ENCODE results near the gene DGKB. TPM values are rescaled to one million over a fixed set of nuclear protein-coding genes. Genes with fewer than 3 reads are reported as not detected.

Gene DGKB
- total RNA-seq, 1 experiment from 2014 or later: not detected

DNA sequence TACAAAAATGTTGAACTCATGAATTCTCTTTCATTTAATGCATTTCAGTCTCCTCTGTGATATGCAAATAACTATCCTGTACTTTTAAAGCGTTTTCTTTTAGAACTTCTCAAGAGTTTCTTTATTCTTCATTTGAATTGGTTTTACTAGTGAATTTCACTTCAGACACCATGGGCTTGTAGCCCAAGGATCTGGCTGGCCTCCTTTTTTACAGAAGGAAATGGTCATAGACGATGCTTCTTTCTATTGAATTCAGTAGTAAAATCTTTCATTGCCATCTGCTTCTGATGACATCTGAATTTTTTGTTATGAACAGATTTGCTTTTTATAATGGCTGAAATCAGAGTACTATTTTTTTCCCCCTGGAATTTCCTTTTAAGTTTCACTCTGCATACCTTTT, 777.8 kb downstream of the DGKB start:
- H3K9me3 ChIP-seq (ENCODE audit: control insufficient read depth, insufficient read depth, low read depth, low read length): no peaks in the 10 kb centered on the region
- in situ Hi-C loops (cut with HindIII; ENCODE audit: low pct_unique_long_range_greater_than_20kb, low sequenced_read_pairs) (no loop called here), intact Hi-C loops (cut with micrococcal nuclease; ENCODE audit: unreplicated experiment) (no loop called here)
- H3K36me3 ChIP-seq (ENCODE audit: control insufficient read depth, insufficient read depth, low read length): no peaks in the 10 kb centered on the region
- H3K27me3 ChIP-seq (ENCODE audit: control insufficient read depth, insufficient read depth, low read length): no peaks in the 10 kb centered on the region
- H3K4me3 ChIP-seq (ENCODE audit: low read depth in 2 of 2, low read length in 2 of 2): no peak overlapping the region
- CTCF ChIA-PET: no interaction called here
- H3K27ac ChIP-seq (ENCODE audit: low read length): no peak overlapping the region
- DNase-seq (ENCODE audit: low read depth, low spot score) (no peak), ATAC-seq (no peak)
- no TSS peak for BruUV-seq (replicated peaks)
- H3K4me1 ChIP-seq (ENCODE audit: control insufficient read depth, insufficient read depth, low read length): no peaks in the 10 kb centered on the region
- no peak for TF ChIP-seq POLR2AphosphoS5 (IDR thresholded peaks at IDR 0.05; ENCODE audit: low read depth, low read length)
- no peak for TF ChIP-seq SIN3A (IDR thresholded peaks at IDR 0.05; ENCODE audit: borderline replicate concordance, insufficient read depth, low read depth, low read length)
- TF ChIP-seq, protein P1, sequence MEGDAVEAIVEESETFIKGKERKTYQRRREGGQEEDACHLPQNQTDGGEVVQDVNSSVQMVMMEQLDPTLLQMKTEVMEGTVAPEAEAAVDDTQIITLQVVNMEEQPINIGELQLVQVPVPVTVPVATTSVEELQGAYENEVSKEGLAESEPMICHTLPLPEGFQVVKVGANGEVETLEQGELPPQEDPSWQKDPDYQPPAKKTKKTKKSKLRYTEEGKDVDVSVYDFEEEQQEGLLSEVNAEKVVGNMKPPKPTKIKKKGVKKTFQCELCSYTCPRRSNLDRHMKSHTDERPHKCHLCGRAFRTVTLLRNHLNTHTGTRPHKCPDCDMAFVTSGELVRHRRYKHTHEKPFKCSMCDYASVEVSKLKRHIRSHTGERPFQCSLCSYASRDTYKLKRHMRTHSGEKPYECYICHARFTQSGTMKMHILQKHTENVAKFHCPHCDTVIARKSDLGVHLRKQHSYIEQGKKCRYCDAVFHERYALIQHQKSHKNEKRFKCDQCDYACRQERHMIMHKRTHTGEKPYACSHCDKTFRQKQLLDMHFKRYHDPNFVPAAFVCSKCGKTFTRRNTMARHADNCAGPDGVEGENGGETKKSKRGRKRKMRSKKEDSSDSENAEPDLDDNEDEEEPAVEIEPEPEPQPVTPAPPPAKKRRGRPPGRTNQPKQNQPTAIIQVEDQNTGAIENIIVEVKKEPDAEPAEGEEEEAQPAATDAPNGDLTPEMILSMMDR (IDR thresholded peaks at IDR 0.05): no peak
- no peak for TF ChIP-seq REST (IDR thresholded peaks at IDR 0.05; ENCODE audit: insufficient read depth in 1 of 2, low read depth in 2 of 2, low read length in 1 of 2)
- no peak for TF ChIP-seq TCF7L2 (IDR thresholded peaks at IDR 0.05; ENCODE audit: low read depth, low read length)
- POLR2A ChIA-PET: interaction anchor here (0.5 kb wide), 1 partner anchor 1583 kb away, joined by 4 read pairs; no protein-coding TSS in a partner anchor

DNA sequence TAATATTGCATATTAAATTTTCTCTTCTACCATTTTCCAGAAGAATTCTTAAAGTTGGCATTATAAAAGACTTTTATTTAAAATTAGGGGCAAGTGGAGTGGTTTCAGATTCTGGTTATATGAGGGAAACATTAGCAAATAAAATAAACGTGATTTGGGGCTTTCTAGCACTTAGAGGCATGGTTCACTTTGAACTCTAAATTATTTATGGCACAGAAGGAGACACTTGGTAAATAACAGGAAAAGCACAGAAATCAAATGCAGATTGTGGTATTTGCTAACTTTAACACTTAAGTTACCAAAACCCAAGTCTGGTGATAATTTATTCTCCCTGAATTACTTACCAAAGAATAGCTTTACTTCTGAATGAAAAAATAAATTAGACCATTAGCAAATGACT, 778.6 kb downstream of the DGKB start:
- POLR2A ChIA-PET: interaction anchor here (0.5 kb wide), 1 partner anchor 1582 kb away, joined by 4 read pairs; no protein-coding TSS in a partner anchor

More for the DNA sequence above, 778.6 kb downstream of the DGKB start:
- CTCF ChIA-PET: no interaction called here
- Histone ChIP-seq H3K36me3 (ENCODE audit: control insufficient read depth, insufficient read depth, low read length) (no peaks in the 10 kb centered on the region), H3K27ac (ENCODE audit: low read length) (no peak overlapping the region), H3K4me3 (ENCODE audit: low read depth in 2 of 2, low read length in 2 of 2) (no peak overlapping the region), H3K9me3 (ENCODE audit: control insufficient read depth, insufficient read depth, low read depth, low read length) (no peaks in the 10 kb centered on the region), H3K4me1 (ENCODE audit: control insufficient read depth, insufficient read depth, low read length) (no peaks in the 10 kb centered on the region), H3K27me3 (ENCODE audit: control insufficient read depth, insufficient read depth, low read length) (no peaks in the 10 kb centered on the region)
- intact Hi-C loops (cut with micrococcal nuclease; ENCODE audit: unreplicated experiment): no loop called here
- in situ Hi-C loops (cut with HindIII; ENCODE audit: low pct_unique_long_range_greater_than_20kb, low sequenced_read_pairs): no loop called here
- ATAC-seq (no peak), DNase-seq (ENCODE audit: low read depth, low spot score) (no peak)
- TF ChIP-seq TCF7L2 (IDR thresholded peaks at IDR 0.05; ENCODE audit: low read depth, low read length) (no peak), POLR2AphosphoS5 (IDR thresholded peaks at IDR 0.05; ENCODE audit: low read depth, low read length) (no peak), REST (IDR thresholded peaks at IDR 0.05; ENCODE audit: insufficient read depth in 1 of 2, low read depth in 2 of 2, low read length in 1 of 2) (no peak)
- TF ChIP-seq, protein P1 (IDR thresholded peaks at IDR 0.05): no peak
- no TSS peak for BruUV-seq (replicated peaks)
